GM21717 (cell line): ENCODE data around the gene SVBP.
A peak's percentile ranks its signal among the peaks of the same experiment; 100 is the strongest.
"Not testable (repeated sequence)": the region's sequence is repeated elsewhere in the genome, so short reads cannot be mapped to it uniquely, and the experiment has no call there.

ENCODE experiments used
- ATAC-seq: cut with Tn5 transposase; IDR thresholded peaks from one replicate; pipeline ENCODE4 v1.9.1; 2021; ENCODE audit warnings: mild to moderate bottlenecking, moderate library complexity; ENCODE audit not compliant: unreplicated experiment

Gene SVBP

DNA sequence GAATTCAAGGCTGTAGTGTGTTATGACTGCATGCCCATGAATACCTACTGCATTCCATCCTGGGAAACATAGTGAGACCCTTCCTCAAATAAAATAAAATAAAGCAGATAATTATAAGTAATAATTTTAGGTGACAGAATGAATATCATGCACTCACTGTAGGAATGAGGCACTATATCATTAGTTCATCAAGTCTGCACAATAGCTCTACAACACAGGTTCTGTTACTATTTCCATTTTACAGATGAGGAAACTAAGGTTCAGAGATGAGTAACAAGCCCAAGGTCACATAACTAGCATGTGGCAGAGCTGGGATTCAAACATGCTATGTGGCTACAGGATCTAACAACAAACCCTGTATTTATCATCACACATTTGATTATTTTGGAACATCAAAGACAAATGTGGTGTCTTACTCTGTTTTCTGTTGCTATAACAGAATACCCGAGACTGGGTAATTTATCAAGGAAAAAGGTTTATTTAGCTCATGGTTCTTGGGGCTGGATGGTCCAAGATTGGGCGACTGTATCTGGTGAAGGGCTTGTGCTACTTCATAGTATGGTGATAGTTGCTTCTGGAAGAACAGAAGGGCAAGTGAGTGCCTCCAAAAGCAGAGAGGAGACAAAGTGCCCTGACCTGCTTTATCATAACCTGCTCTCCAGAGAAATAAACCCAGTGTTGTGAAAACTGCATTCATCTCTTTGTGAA, 24.4 kb upstream of the SVBP start:
- no peak for ATAC-seq

GRCh38 chr1:42841010-42841409, 23.8 kb upstream of the SVBP start:
- no peak for ATAC-seq

- ATAC-seq: no peak
Observed at GRCh38 chr1:42838482-42839190, 21.4 kb upstream of the SVBP start.

GRCh38 chr1:42837709-42838108, 20.5 kb upstream of the SVBP start:
- ATAC-seq: no peak

DNA sequence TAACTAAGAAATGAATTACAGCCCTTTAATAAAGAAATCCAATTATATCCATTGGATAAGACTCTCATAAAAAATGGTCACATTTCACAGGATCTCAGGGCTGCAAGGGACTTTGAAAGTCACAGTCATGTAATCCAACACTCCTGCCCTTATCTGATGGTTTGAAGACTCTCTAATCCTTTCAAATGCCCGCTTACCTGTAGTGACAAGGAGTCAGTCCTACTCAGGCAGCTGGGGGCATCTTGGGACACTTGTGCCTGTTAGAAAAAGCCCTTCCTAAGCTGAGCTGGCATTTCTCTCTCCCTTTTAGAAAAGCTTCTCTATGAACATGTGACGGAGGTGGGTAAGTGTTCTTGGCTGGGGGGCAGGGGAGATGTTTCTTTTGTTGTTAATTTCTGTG, 18.2 kb upstream of the SVBP start:
- ATAC-seq: no peak

GRCh38 chr1:42834803-42835202, 17.6 kb upstream of the SVBP start:
- ATAC-seq: no peak

- ATAC-seq: no peak
Observed at GRCh38 chr1:42833981-42834380, 16.8 kb upstream of the SVBP start.

GRCh38 chr1:42832641-42833240, 15.5 kb upstream of the SVBP start:
- no peak for ATAC-seq

GRCh38 chr1:42831273-42831672, 14.1 kb upstream of the SVBP start:
- ATAC-seq: no peak

GRCh38 chr1:42830631-42831030, 13.4 kb upstream of the SVBP start:
- ATAC-seq: no peak

DNA sequence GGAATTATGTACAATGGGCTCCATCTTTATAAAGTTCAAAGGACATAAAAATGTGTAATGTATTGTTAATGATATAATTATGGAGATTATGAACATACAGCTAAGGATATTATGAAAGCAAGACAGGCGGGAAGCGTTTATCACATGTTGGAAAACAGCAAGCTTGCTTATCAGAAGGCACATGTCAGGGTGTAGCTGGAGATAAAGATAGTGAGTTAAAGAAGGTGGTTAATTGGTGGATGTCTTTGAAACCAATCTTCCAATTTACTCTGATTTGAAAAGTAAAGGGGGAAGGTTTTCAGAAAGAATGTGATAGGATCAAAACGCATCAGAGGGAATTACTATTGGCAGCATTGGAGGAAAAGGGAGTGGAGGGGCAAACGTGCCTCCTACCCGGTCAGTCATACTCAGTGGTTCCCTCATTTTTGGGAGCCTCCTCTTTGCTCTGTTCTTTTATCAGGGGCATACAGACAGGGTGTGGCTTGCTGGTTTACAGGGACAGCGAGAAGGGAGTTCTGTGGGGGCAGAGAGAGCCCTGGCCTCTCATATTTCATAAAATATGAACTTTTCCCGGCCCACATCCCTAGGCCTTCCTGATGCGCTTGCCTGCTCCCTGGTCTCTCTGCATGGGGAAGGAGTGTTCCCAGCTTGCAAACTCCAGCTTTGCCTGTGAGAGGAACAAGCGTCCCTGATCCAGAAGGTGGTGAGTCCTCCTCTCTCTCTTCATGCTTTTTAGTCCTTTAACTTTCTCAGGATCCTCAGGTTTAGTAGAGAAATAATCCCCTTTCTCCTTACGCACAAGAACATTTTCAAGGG, 8.0 kb upstream of the SVBP start:
- ATAC-seq: no peak

- ATAC-seq: no peak
Observed at GRCh38 chr1:42824481-42825035, 7.4 kb upstream of the SVBP start.

DNA sequence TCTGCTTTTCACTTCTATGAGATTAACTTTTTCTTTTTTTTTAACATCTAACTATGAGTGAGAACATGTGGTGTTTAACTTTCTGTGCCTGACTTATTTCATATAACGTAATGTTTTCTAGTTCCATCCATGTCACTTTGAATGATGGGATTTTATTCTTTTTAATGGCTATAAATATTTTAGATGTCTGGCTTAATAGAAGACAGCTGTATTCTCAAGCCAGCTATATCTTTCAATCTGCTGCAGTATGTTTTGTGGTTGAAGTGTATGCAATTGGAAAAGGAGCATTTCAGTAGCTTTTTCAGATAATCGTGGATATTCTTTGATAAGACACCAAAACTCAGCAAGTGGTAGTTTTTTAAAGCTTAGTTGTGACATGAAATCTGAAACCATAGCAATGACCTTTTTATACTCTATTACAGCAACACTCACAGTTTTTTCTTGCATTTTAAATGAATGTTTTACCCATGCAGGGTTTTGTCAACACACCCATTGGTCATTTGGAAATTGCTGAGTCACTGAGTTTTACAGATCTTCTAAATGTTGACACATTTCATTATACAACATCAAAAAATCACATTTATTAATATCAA, 5.7 kb upstream of the SVBP start:
- no peak for ATAC-seq

- no peak for ATAC-seq
Observed at GRCh38 chr1:42821690-42822089, 4.5 kb upstream of the SVBP start.

DNA sequence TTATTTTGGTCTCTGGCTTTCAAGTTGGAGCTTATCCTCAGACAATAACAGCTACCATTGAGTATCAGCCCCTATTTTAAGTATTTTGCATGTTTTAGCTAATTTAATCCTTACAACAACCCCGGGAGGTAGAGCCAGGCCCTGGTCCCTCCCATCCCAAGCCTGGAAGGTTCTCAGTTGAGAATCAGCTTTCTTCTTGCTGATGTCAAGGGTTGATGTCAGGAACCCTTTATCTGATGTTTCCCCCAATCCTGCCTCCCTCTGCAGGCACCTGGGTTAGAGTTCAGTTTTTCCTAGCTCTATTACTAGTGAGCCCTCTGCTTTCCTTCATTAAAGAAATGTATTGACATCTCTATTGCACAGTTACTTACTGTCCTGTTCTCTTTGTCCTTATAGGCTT, 3.6 kb upstream of the SVBP start:
- ATAC-seq: no peak

DNA sequence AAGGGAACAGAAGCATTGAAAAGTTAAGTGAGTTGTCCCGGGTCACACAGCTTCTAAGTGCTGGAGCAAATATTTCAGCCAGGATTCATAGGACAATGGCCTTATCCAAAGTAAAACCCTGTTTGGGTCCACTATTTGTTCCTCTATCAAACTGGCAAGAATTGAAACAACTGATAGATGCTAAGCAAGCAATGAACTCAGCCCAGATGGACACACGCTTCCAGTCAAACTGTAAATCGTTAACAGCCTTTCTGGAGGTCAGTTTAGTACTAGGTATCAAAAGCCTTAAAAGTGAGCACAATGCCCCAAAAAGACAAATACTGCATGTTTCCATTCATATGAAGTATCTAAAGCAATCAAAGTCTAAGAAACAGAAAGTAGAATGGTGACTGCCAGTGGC, 779 bp upstream of the SVBP start:
- no peak for ATAC-seq

DNA sequence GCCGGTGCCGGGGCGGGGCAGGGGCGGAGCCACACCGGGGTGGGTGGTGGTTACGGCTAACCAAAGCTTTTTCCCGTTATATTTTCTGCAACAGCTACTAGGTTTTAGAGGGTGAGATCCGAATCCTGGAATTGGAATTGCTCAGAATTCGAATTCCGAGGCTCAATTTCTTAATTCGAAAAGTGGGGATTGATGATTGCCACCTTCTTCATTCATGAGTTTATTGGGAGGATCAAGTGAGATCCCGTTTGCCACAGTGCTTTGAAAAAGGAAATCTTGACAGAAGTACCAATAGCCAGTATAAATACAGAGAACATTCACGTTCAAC, 207 bp upstream of the SVBP start:
- ATAC-seq: no peak

- ATAC-seq: peak; percentile 12
Observed at GRCh38 chr1:42815941-42816584, 1.1 kb downstream of the SVBP start.

- ATAC-seq: not testable (repeated sequence)
Observed at GRCh38 chr1:42814815-42815214, 2.4 kb downstream of the SVBP start.

DNA sequence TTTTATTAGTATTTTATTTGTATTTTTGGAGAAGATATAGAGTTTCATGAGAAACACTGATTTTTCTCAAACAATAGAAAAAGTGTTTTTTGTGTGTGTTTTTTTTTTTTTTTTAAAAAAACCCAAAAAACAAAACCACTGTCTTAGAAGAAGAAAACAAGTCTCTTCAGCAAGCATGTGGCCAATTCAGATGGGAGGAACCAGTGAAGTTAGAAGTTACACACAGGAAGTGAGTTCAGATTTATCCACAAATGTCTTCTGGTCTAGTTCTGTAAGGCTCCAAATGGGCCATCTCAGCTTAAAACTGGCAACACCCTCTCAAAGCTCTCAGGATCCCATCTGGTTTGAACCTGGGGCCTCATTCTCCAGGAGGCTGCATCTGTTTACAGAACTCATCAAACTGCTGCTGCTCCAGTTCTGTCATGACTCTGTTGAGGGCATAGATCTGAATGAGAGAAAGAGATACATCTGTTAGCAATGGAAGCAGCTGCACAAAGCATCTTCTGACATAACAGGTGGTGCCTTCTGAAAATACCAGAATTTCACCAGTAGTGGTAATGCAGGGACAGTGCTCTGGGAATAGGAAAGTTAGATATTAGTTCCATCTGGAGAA, 10.0 kb downstream of the SVBP start:
- ATAC-seq: no peak
